HUES64 (cell line): ENCODE results near the gene NTRK2.

Experiments
- H3K27ac ChIP-seq: 2 replicates; pipeline ENCODE4 v1.7.0; 2013; ENCODE audit warnings: low read depth, low read length, inconsistent platforms
- H3K27me3 ChIP-seq: 2 replicates; pipeline ENCODE4 v1.6.1; 2013; ENCODE audit warnings: mild to moderate bottlenecking, low read length; ENCODE audit not compliant: insufficient read depth
- H3K36me3 ChIP-seq: 2 replicates; pipeline ENCODE4 v1.6.1; 2013; ENCODE audit warnings: mild to moderate bottlenecking, low read length; ENCODE audit not compliant: insufficient read depth
- H3K4me1 ChIP-seq: 2 replicates; pipeline ENCODE4 v1.6.1; 2013; ENCODE audit warnings: mild to moderate bottlenecking, low read length, moderate library complexity; ENCODE audit not compliant: insufficient read depth
- H3K4me3 ChIP-seq: 2 replicates; pipeline ENCODE4 v1.5.1; 2013; ENCODE audit warnings: mild to moderate bottlenecking, low read length, moderate library complexity
- H3K9ac ChIP-seq: 2 replicates; pipeline ENCODE4 v1.6.1; 2013; ENCODE audit warnings: mild to moderate bottlenecking, low read depth, low read length
- H3K9me3 ChIP-seq: 2 replicates; pipeline ENCODE4 v1.6.1; 2013; ENCODE audit warnings: low read depth, low read length; ENCODE audit not compliant: insufficient read depth
- WGBS: fragments of 150-250, 120-280 bp; methylation state at CpG from one replicate; pipeline ENCODE4 v1.1.7; 2013; ENCODE audit warnings: missing lambda C conversion rate; 5-methylcytosine and 5-hydroxymethylcytosine counted together

NTRK2 gene

DNA sequence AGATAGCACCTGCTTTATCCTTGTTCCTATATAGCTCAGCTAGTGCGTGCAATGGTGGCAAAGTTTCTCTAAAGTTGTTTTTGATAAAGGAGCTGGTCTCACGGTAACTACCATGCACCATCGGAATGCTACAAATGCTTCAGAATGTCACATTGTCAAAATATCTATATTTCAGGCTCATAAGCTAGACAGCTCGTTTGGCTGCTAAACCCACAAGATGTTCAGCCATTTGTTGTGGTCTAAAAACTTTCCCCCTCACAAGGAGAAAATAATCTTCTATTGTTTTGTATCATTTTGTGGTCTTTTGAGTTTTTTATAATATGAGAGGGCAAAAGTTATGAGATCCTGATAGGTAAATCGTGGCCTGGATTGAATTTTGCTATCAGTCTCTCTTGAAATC, 137.9 kb downstream of the NTRK2 start:
- Histone ChIP-seq H3K4me1 (peaks cover 21% of the 10 kb centered on the region), H3K4me3 (no peak overlapping the region), H3K27ac (no peak overlapping the region), H3K27me3 (no peaks in the 10 kb centered on the region), H3K9ac (no peak overlapping the region), H3K36me3 (no peaks in the 10 kb centered on the region), H3K9me3 (no peaks in the 10 kb centered on the region)
- WGBS = 95% methylated on average over 5 of the region's 5 CpGs

DNA sequence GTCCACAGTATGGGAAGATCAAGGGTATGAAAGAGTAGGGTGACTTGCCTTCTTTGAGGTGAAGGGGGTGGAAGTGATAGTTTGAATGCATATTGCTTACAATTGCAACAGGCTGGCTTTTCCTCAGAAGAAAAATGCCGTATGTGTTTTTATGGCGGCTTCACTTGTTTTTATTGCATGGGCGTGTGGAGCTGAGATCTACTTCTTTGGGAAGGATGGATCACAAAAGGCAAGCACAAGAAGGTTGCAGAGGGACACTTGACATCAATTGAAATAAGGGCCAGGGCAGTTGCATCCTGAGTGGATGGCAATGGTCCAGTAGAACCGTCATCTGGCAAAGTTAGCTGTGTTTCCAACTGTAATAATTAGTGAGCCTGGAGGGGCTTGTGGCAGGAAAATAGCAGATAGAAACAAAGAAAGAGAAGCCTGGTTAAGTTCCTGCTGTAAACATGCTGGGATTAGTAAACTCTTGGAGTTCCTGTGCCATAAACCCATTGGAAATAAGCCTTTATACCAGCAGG, 138.4 kb downstream of the NTRK2 start:
- H3K9ac ChIP-seq = no peak overlapping the region
- no peak overlapping the region for H3K27ac ChIP-seq
- H3K4me3 ChIP-seq = no peak overlapping the region
- H3K4me1 ChIP-seq = peaks cover 25% of the 10 kb centered on the region
- no peaks in the 10 kb centered on the region for H3K36me3 ChIP-seq
- H3K27me3 ChIP-seq = no peaks in the 10 kb centered on the region
- WGBS = 94% methylated on average over 4 of the region's 4 CpGs
- H3K9me3 ChIP-seq = no peaks in the 10 kb centered on the region

DNA sequence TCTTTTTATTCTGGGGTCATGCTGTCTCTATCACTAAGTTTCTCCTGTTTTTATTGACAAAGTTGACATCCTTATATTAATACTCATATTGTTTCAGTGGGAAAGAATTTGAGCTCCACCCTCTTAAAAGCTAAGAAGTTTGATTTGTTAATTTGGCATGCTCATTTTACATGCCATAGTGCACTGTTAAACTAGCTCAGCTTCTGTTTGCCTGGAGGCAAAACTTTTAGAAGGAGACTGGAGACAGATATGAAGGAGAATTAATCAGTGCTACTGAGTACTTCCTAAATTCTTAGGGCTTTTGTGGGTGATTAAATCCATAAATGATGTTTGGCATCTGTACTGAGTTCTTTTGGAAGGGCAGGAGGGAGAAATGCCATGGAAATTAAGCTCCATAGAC, 138.9 kb downstream of the NTRK2 start:
- Histone ChIP-seq H3K4me3 (no peak overlapping the region), H3K4me1 (peaks cover 29% of the 10 kb centered on the region), H3K9me3 (no peaks in the 10 kb centered on the region), H3K27me3 (no peaks in the 10 kb centered on the region), H3K36me3 (no peaks in the 10 kb centered on the region), H3K9ac (no peak overlapping the region), H3K27ac (no peak overlapping the region)

DNA sequence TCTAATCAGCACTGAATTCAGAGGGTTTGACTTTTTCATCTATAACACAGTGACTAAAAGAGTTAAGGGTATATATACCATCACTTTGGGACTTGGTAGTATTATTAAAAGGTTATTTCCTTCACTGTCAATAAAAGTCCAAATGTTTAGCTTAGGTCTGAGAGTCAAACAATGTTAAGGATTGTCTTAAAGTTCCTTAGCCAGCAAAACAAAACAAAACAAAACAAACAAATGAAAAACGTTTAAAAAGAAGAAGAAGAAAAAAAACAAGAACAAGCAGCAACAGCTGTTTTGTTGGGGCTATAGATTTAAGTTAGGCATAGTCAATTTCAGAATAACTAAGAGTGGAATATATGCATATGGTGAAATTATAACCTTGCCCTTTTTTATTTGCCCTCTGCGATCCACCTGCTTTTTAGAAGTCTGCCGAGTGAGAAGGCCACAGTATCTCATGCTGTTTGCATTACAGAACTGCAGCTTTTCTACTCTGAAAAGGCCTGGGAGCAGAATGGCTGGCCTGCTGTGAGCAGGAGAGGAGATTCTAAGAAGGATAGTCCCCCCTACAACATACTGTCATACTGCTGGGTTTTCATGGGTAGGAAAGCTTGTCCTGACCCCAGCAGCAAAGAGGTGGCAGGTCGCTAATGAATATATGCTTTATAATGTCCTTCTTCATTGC, 141.7 kb downstream of the NTRK2 start:
- WGBS = 27% methylated on average over 4 of the region's 4 CpGs
- Histone ChIP-seq H3K4me3 (no peak overlapping the region), H3K4me1 (peaks cover 33% of the 10 kb centered on the region), H3K27me3 (no peaks in the 10 kb centered on the region), H3K9me3 (no peaks in the 10 kb centered on the region), H3K27ac (no peak overlapping the region; the same call in 1 of the 2 replicates), H3K9ac (no peak overlapping the region), H3K36me3 (no peaks in the 10 kb centered on the region)

DNA sequence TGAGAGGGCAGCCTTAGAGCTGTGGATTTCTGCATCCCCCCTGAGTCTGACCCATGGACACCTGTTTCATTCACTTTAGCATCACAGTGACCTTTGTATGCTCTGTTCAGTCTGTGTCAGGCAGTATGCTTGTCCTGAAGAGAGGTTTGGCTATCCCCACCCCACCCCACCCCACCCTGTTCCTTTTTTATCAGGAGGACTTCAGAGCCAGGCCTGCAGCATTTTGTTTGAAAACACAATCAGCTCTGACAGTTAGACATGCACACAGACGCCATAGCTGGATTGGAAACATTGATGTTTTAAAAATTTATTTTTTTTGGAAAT, 142.2 kb downstream of the NTRK2 start:
- no peaks in the 10 kb centered on the region for H3K36me3 ChIP-seq

DNA sequence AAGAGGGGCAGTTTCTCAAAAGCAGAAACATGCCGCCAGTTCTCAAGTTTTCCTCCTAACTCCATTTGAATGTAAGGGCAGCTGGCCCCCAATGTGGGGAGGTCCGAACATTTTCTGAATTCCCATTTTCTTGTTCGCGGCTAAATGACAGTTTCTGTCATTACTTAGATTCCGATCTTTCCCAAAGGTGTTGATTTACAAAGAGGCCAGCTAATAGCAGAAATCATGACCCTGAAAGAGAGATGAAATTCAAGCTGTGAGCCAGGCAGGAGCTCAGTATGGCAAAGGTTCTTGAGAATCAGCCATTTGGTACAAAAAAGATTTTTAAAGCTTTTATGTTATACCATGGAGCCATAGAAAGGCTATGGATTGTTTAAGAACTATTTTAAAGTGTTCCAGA, 142.8 kb downstream of the NTRK2 start:
- Histone ChIP-seq H3K4me3 (no peak overlapping the region), H3K27ac (no peak overlapping the region), H3K36me3 (no peaks in the 10 kb centered on the region), H3K27me3 (no peaks in the 10 kb centered on the region), H3K9ac (no peak overlapping the region), H3K9me3 (no peaks in the 10 kb centered on the region), H3K4me1 (peaks cover 33% of the 10 kb centered on the region)
- 64% methylated on average over 5 of the region's 5 CpGs for WGBS

More for the DNA sequence above, 142.2 kb downstream of the NTRK2 start:
- Histone ChIP-seq H3K4me3 (no peak overlapping the region), H3K27ac (no peak overlapping the region; the same call in 1 of the 2 replicates), H3K4me1 (peaks cover 33% of the 10 kb centered on the region), H3K9me3 (no peaks in the 10 kb centered on the region), H3K9ac (no peak overlapping the region), H3K27me3 (no peaks in the 10 kb centered on the region)
- 94% methylated on average over 1 of the region's 1 CpG for WGBS

DNA sequence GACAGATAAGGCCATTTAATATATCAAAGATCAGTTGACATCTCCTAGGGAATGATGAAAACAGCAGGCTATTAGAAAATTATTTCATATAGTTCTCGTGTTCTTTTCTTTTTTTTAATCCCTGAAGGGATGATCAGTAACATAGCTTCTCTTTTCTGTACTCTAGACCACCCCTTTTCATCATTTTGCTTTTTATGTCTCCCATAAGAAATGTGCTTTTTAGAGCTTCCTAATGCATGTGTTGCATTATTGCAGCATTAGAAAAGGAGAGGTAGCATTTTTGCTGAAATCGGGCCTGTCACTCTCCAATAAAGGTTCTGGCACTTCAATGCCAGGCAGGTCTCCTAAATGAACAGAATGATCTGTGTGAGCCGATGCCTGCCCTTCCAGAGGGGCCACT, 143.3 kb downstream of the NTRK2 start:
- 85% methylated on average over 3 of the region's 3 CpGs for WGBS
- Histone ChIP-seq H3K9me3 (no peaks in the 10 kb centered on the region), H3K27me3 (no peaks in the 10 kb centered on the region)

DNA sequence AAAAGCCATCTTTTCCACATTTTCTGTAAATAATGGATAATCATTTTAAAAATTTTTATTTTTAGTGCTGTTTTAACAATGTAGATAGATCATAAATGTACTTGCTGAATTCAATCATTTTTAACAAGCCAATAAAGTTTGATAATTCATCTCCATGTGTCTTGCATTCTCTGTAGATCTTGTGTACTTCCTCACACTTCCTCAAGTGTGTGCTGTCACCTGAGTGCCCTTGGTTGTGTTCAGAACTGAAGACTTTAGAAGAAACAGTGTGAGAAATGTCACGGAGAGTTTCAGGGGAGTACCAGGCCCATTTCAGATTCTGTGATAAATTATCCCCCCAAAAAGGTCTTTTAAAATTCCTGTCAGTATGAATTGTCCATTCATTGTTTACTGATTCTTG, 146.0 kb downstream of the NTRK2 start:
- Histone ChIP-seq H3K27ac (no peak overlapping the region), H3K27me3 (no peaks in the 10 kb centered on the region), H3K4me1 (peaks cover 36% of the 10 kb centered on the region), H3K9ac (no peak overlapping the region), H3K36me3 (no peaks in the 10 kb centered on the region), H3K9me3 (no peaks in the 10 kb centered on the region), H3K4me3 (no peak overlapping the region)
- WGBS = 70% methylated on average over 1 of the region's 1 CpG

More for the DNA sequence above, 143.3 kb downstream of the NTRK2 start:
- Histone ChIP-seq H3K27ac (no peak overlapping the region), H3K9ac (no peak overlapping the region), H3K36me3 (no peaks in the 10 kb centered on the region), H3K4me3 (no peak overlapping the region), H3K4me1 (peaks cover 33% of the 10 kb centered on the region)

DNA sequence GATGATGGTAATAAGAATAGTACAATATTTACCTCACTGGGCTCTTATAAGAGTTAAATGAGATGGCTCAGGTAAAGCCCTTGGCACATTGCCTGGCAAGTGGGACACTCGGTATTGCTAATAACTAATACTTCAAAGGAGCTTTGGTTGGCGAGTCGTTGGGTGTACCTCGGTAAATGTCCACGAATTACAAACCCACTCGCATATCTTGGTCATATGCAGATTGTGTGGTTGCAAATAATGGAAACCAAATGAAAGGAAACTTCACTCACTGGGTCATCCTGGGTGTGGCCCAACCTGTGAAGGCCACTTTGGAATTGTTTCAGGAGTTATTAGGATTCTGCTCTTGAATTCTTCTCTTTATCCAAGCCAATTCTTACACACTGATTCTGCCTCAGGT, 147.5 kb downstream of the NTRK2 start:
- Histone ChIP-seq H3K9ac (no peak overlapping the region), H3K27me3 (no peaks in the 10 kb centered on the region), H3K4me1 (peaks cover 22% of the 10 kb centered on the region), H3K9me3 (no peaks in the 10 kb centered on the region), H3K27ac (no peak overlapping the region), H3K36me3 (no peaks in the 10 kb centered on the region), H3K4me3 (no peak overlapping the region)
- WGBS = 94% methylated on average over 6 of the region's 6 CpGs

DNA sequence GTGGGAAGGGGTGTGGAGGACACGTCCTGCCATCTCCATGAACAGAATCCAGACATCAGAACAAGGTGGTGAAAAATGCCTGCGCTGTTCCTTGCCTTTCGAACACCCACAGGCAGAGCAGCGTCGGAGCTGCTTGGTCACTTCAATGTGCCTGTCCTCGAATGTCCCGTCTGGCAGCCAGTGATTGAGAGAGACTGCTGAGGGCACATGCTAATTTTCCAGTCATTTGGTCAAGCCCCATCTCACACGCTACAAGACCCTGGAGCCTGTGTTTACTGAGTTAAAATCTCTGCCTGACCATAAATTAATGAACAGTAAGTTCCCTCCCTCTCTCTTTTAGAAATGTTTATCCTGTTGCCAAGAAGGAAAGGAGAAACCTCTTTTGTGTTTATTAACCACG, 149.3 kb downstream of the NTRK2 start:
- Histone ChIP-seq H3K27me3 (no peaks in the 10 kb centered on the region), H3K27ac (no peak overlapping the region), H3K9ac (no peak overlapping the region), H3K36me3 (no peaks in the 10 kb centered on the region), H3K9me3 (no peaks in the 10 kb centered on the region), H3K4me3 (no peak overlapping the region), H3K4me1 (peaks cover 9% of the 10 kb centered on the region; the same call in 1 of the 2 replicates)
- WGBS = 91% methylated on average over 8 of the region's 9 CpGs

DNA sequence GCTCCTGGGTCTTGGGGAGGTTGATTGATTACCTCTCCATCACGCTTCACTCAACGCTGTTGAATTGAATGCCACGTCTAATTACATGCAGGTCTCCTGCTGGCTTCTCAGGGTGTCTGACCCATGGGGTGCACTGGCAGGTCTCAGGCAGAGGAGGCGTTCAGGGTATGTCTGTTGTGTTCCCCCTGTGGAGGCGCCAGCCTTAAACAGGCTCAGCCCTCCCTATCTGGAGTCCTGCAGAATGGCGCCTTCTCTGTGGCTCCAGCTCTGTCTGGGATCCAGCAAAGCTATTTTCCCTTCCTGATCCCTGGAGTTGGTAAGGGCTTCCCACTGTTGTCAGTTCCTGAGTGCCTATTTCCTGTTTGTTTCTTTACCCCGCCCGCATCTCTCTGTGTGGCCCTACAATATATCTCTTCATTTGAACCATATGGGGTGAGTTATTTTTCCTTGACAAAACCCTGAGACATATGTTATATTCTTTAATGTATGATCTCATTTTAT, 150.0 kb downstream of the NTRK2 start:
- Histone ChIP-seq H3K36me3 (no peaks in the 10 kb centered on the region), H3K9me3 (no peaks in the 10 kb centered on the region), H3K4me3 (no peak overlapping the region), H3K27me3 (no peaks in the 10 kb centered on the region), H3K27ac (no peak overlapping the region), H3K9ac (no peak overlapping the region), H3K4me1 (0 out of 2 replicates have a peak, but pooled peaks cover 6% of the 10 kb centered on the region)
- WGBS = 67% methylated on average over 8 of the region's 8 CpGs
